Common myeloid progenitor, CD34-positive (primary cell): ENCODE measurements around the gene CADPS2.
"Not testable (repeated sequence)": the region's sequence is repeated elsewhere in the genome, so short reads cannot be mapped to it uniquely, and the experiment has no call there.

Experiments used
- CTCF ChIA-PET: fragments of 350-600 bp; sonication (Branson Sonifier 250); formaldehyde crosslinking; loops from one replicate; lab custom pipeline; 2021; ENCODE audit warnings: antibody characterized with exemption; lab: Charles Lee
- POLR2A ChIA-PET: fragments of 350-600 bp; sonication (Branson Sonifier 250); formaldehyde crosslinking; loops from one replicate; lab custom pipeline; 2021; ENCODE audit warnings: antibody characterized with exemption; lab: Charles Lee
- DNase-seq, 3 donors: peaks; one replicate each; pipeline versions ENCODE4 v3.0.0 to v3.0.0-alpha.2; 2013
- H3K27ac ChIP-seq, 2 experiments: 1 replicate in 1 of 2; 2 replicates in 1 of 2; pipeline ENCODE4 v1.7.0; 2013; ENCODE audit warnings: inconsistent platforms in 2 of 2, low read length in 2 of 2, mild to moderate bottlenecking in 2 of 2, low read depth in 1 of 2, moderate library complexity in 1 of 2; ENCODE audit not compliant: severe bottlenecking in 2 of 2, insufficient read depth in 1 of 2, poor library complexity in 1 of 2
- H3K27me3 ChIP-seq, 5 experiments: replicated peaks in 2 of 5; 1 replicate in 3 of 5; 2 replicates in 2 of 5; pipeline versions ENCODE4 v1.6.1 to v1.7.0; 2013; ENCODE audit warnings: low read length in 4 of 5, mild to moderate bottlenecking in 2 of 5, moderate library complexity in 2 of 5, inconsistent platforms in 1 of 5; ENCODE audit not compliant: insufficient read depth in 5 of 5, control insufficient read depth in 4 of 5
- H3K36me3 ChIP-seq, 4 experiments: 1 replicate in 2 of 4; 2 replicates in 2 of 4; pipeline versions ENCODE4 v1.6.1 to v1.7.0; 2013; ENCODE audit warnings: low read length in 3 of 4, control low read depth in 1 of 4, mild to moderate bottlenecking in 1 of 4; ENCODE audit not compliant: control insufficient read depth in 4 of 4, insufficient read depth in 4 of 4
- H3K4me1 ChIP-seq, 4 experiments: 1 replicate in 3 of 4; 2 replicates in 1 of 4; pipeline versions ENCODE4 v1.6.1 to v1.7.1; 2013; ENCODE audit warnings: low read length in 3 of 4, mild to moderate bottlenecking in 3 of 4, control low read depth in 1 of 4, inconsistent platforms in 1 of 4, moderate library complexity in 1 of 4; ENCODE audit not compliant: control insufficient read depth in 4 of 4, insufficient read depth in 4 of 4; ENCODE audit errors: control extremely low read depth in 1 of 4
- H3K4me3 ChIP-seq, 7 experiments: 1 replicate in 4 of 7; 2 replicates in 3 of 7; pipeline versions ENCODE4 v1.5.1 to v1.7.0; 2013; ENCODE audit warnings: mild to moderate bottlenecking in 7 of 7, low read length in 6 of 7, moderate library complexity in 6 of 7, inconsistent platforms in 2 of 7, low read depth in 2 of 7, control low read depth in 1 of 7; ENCODE audit not compliant: insufficient read depth in 4 of 7, control insufficient read depth in 1 of 7; ENCODE audit errors: extremely low read depth in 1 of 7
- H3K9me3 ChIP-seq, 5 experiments: 1 replicate in 4 of 5; 2 replicates in 1 of 5; pipeline versions ENCODE4 v1.6.1 to v1.7.1; 2013; ENCODE audit warnings: low read length in 4 of 5, mild to moderate bottlenecking in 2 of 5, inconsistent platforms in 1 of 5, low read depth in 1 of 5, moderate library complexity in 1 of 5; ENCODE audit not compliant: control insufficient read depth in 4 of 5, insufficient read depth in 2 of 5; ENCODE audit errors: control extremely low read depth in 1 of 5
- WGBS: methylation state at CpG from one replicate; pipeline ENCODE4 v1.1.5; 2013; ENCODE audit not compliant: insufficient coverage; 5-methylcytosine and 5-hydroxymethylcytosine counted together

CADPS2 gene

GRCh38 chr7:122689346-122690109 is 196.7 kb downstream of the CADPS2 start:
- POLR2A ChIA-PET: no interaction called here
- 92% methylated on average over 13 of the region's 13 CpGs for WGBS
- no peaks in the 10 kb centered on the region for H3K27me3 ChIP-seq

GRCh38 chr7:122688400-122688998 is 197.8 kb downstream of the CADPS2 start:
- peaks cover 0 to 2% (median 0%) of the 10 kb centered on the region in 5 experiments for H3K9me3 ChIP-seq
- H3K27ac ChIP-seq: no peak overlapping the region
- H3K4me3 ChIP-seq: no peak overlapping the region
- no peaks in the 10 kb centered on the region for H3K4me1 ChIP-seq
- DNase-seq: no peak
- H3K27me3 ChIP-seq: no peaks in the 10 kb centered on the region
- ChIA-PET CTCF (no interaction called here), POLR2A (no interaction called here)
- WGBS: 75% methylated on average over 4 of the region's 6 CpGs
- H3K36me3 ChIP-seq: no peaks in the 10 kb centered on the region

More at GRCh38 chr7:122689346-122690109, 196.7 kb downstream of the CADPS2 start:
- H3K36me3 ChIP-seq: no peaks in the 10 kb centered on the region
- DNase-seq: no peak
- H3K4me1 ChIP-seq: no peaks in the 10 kb centered on the region
- H3K27ac ChIP-seq: no peak overlapping the region
- peaks cover 0 to 2% (median 0%) of the 10 kb centered on the region in 5 experiments for H3K9me3 ChIP-seq
- no peak overlapping the region for H3K4me3 ChIP-seq
- CTCF ChIA-PET: no interaction called here

GRCh38 chr7:122686360-122686878 is 199.8 kb downstream of the CADPS2 start:
- WGBS: 77% methylated on average over 7 of the region's 10 CpGs
- Histone ChIP-seq H3K4me3 (no peak overlapping the region), H3K4me1 (no peaks in the 10 kb centered on the region), H3K9me3 (no peaks in the 10 kb centered on the region), H3K36me3 (no peaks in the 10 kb centered on the region), H3K27me3 (no peaks in the 10 kb centered on the region), H3K27ac (no peak overlapping the region)
- ChIA-PET POLR2A (no interaction called here), CTCF (interaction anchor here (1.2 kb wide), 1 partner anchor 17 kb away, joined by 3 read pairs; no protein-coding TSS in a partner anchor)
- DNase-seq: no peak

DNA sequence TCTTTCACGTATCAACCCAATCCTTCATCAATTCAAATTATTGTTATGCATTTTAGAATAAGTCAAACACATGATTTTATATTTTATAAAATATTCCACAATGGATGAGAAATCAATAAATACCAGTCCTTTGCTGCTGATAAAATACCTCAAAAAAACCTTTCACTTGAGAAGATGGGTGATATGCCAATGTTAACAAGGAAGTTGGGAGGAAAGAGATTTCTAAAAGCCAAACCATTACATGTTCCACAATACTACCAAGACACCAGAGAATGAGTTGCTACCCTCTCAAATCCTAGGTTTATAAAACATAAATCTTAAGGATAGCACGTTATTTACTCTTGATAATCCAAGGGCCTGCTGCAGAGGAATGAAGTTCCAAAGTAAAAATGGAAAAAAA is 201.8 kb downstream of the CADPS2 start:
- Histone ChIP-seq H3K4me1 (no peaks in the 10 kb centered on the region), H3K9me3 (no peaks in the 10 kb centered on the region), H3K36me3 (no peaks in the 10 kb centered on the region), H3K27me3 (no peaks in the 10 kb centered on the region), H3K27ac (no peak overlapping the region), H3K4me3 (no peak overlapping the region)
- no peak for DNase-seq
- POLR2A ChIA-PET: no interaction called here
- no CpG with 5 or more reads among the region's 2 CpGs for WGBS
- CTCF ChIA-PET: interaction anchor here (1.2 kb wide), 1 partner anchor 32 kb away, joined by 3 read pairs; no protein-coding TSS in a partner anchor

DNA sequence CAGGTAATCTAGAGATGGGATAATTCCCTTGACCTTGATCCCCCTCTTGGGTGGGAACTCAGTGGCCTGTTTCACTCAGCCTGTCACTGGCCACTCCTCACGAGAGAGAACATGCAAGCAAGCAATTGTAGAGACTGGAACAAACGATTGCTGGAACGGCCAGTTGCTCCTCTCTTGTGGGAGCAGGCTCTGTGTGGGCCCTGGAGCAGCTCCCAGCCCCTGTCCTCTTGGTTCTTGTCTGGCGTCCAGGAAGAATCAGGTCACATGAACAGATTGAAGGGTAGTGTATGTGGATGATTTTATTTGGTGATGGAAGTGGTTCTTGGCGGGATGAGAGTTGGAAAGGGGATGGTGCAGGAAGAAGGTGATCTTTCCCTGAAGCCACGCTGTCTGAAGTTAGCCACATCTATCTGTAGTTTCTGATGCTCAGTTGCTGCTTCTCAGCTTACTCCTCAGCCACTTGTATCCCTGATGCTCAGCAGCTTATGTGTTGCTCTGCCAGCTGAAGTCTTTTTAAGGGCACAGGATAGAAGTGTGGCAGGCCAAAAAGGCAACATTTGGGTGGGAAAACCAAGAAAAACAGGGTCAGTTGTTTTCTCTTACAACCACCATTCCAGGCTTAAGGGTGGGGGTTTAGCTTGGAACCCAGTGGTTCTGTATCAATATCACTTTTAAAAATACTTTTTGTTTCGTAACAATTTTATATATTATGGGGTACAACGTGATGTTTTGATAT is 203.3 kb downstream of the CADPS2 start:
- no peak for DNase-seq

GRCh38 chr7:122681186-122681585 is 205.1 kb downstream of the CADPS2 start:
- H3K4me1 ChIP-seq, H3K4me3 ChIP-seq, DNase-seq, CTCF ChIA-PET, H3K36me3 ChIP-seq, POLR2A ChIA-PET, H3K9me3 ChIP-seq, H3K27me3 ChIP-seq, H3K27ac ChIP-seq: not testable (repeated sequence)
- 67% methylated on average over 3 of the region's 16 CpGs for WGBS

More for the DNA sequence above, 203.3 kb downstream of the CADPS2 start:
- Histone ChIP-seq H3K4me1 (no peaks in the 10 kb centered on the region), H3K9me3 (no peaks in the 10 kb centered on the region), H3K36me3 (no peaks in the 10 kb centered on the region), H3K27me3 (no peaks in the 10 kb centered on the region), H3K27ac (no peak overlapping the region), H3K4me3 (no peak overlapping the region)
- WGBS: 92% methylated on average over 6 of the region's 8 CpGs
- ChIA-PET CTCF (interaction anchor here (1.2 kb wide), 1 partner anchor 34 kb away, joined by 3 read pairs; no protein-coding TSS in a partner anchor), POLR2A (no interaction called here)
